Neural cell (in vitro differentiated cells): ENCODE data around the gene HDLBP.

Source experiments
- CTCF ChIP-seq: fragments of 450-650 bp; IDR thresholded peaks from 2 replicates; pipeline ENCODE4 v1.5.1; 2014; ENCODE audit warnings: antibody characterized with exemption, mild to moderate bottlenecking, moderate library complexity; ENCODE audit not compliant: poor library complexity, severe bottlenecking
- EP300 ChIP-seq: fragments of 450-650 bp; conservative IDR thresholded peaks from 2 replicates; pipeline ENCODE4 v1.6.1; 2014; ENCODE audit warnings: antibody characterized with exemption, mild to moderate bottlenecking, moderate library complexity; ENCODE audit not compliant: poor library complexity, severe bottlenecking
- EZH2 ChIP-seq: fragments of 200-600, 300-800 bp; shearing (Covaris generic), sonication (generic); IDR thresholded peaks from 2 replicates; pipeline ENCODE4 v1.6.1; 2014; ENCODE audit warnings: antibody characterized with exemption, low read length, borderline replicate concordance, mild to moderate bottlenecking; ENCODE audit not compliant: insufficient read depth, poor library complexity, severe bottlenecking
- MXI1 ChIP-seq: fragments of 450-650 bp; conservative IDR thresholded peaks from 2 replicates; pipeline ENCODE4 v1.6.1; 2014; ENCODE audit warnings: antibody characterized with exemption, mild to moderate bottlenecking; ENCODE audit not compliant: poor library complexity, severe bottlenecking
- TF ChIP-seq, protein P1 (sequence below): IDR thresholded peaks from 2 replicates; pipeline ENCODE4 v1.6.1; 2012; ENCODE audit warnings: borderline replicate concordance

- TF ChIP-seq CTCF (no peak), EZH2 (no peak), EP300 (no peak), MXI1 (no peak)
- TF ChIP-seq, protein P1, sequence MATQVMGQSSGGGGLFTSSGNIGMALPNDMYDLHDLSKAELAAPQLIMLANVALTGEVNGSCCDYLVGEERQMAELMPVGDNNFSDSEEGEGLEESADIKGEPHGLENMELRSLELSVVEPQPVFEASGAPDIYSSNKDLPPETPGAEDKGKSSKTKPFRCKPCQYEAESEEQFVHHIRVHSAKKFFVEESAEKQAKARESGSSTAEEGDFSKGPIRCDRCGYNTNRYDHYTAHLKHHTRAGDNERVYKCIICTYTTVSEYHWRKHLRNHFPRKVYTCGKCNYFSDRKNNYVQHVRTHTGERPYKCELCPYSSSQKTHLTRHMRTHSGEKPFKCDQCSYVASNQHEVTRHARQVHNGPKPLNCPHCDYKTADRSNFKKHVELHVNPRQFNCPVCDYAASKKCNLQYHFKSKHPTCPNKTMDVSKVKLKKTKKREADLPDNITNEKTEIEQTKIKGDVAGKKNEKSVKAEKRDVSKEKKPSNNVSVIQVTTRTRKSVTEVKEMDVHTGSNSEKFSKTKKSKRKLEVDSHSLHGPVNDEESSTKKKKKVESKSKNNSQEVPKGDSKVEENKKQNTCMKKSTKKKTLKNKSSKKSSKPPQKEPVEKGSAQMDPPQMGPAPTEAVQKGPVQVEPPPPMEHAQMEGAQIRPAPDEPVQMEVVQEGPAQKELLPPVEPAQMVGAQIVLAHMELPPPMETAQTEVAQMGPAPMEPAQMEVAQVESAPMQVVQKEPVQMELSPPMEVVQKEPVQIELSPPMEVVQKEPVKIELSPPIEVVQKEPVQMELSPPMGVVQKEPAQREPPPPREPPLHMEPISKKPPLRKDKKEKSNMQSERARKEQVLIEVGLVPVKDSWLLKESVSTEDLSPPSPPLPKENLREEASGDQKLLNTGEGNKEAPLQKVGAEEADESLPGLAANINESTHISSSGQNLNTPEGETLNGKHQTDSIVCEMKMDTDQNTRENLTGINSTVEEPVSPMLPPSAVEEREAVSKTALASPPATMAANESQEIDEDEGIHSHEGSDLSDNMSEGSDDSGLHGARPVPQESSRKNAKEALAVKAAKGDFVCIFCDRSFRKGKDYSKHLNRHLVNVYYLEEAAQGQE = no peak
These were observed 107.4 kb downstream of the HDLBP start for GRCh38 chr2:241208058-241208457.
